GM06990 (cell line): ENCODE measurements around the gene ZNF580.
A peak's percentile ranks its signal among the peaks of the same experiment; 100 is the strongest.

ENCODE experiments used
- DNase-seq: peaks from one replicate; pipeline ENCODE4 v3.0.0-alpha.2; 2011; ENCODE audit not compliant: insufficient read length; ENCODE audit errors: extremely low read depth
- H3K27me3 ChIP-seq: replicated peaks from 2 replicates; pipeline ENCODE4 v1.6.0; 2011; ENCODE audit warnings: low read length; ENCODE audit not compliant: control insufficient read depth, insufficient read depth
- H3K36me3 ChIP-seq: 2 replicates; pipeline ENCODE4 v1.5.1; 2011; ENCODE audit warnings: low read length; ENCODE audit not compliant: control insufficient read depth, insufficient read depth
- H3K4me3 ChIP-seq: replicated peaks from 2 replicates; pipeline ENCODE4 v1.5.1; 2011; ENCODE audit warnings: low read depth, mild to moderate bottlenecking, control low read depth, low read length
- CTCF ChIP-seq: IDR thresholded peaks from 2 replicates; pipeline ENCODE4 v1.5.1; 2011; ENCODE audit warnings: low read length, control low read depth, mild to moderate bottlenecking, inconsistent platforms; ENCODE audit not compliant: insufficient read depth, poor library complexity, severe bottlenecking

Gene ZNF580

GRCh38 chr19:55683449-55684261 lies 42.9 kb downstream of the ZNF580 start:
- Histone ChIP-seq H3K27me3 (no peaks in the 10 kb centered on the region), H3K4me3 (no peak overlapping the region), H3K36me3 (peaks cover 53% of the 10 kb centered on the region)
- DNase-seq: no peak
- TF ChIP-seq CTCF: no peak

GRCh38 chr19:55684946-55685681 lies 44.3 kb downstream of the ZNF580 start:
- H3K36me3 ChIP-seq: peaks cover 52% of the 10 kb centered on the region
- TF ChIP-seq CTCF: no peak

GRCh38 chr19:55685776-55686175 lies 45.0 kb downstream of the ZNF580 start:
- TF ChIP-seq CTCF: no peak
- Histone ChIP-seq H3K27me3 (no peaks in the 10 kb centered on the region), H3K4me3 (no peak overlapping the region), H3K36me3 (peaks cover 54% of the 10 kb centered on the region)
- no peak for DNase-seq

More at GRCh38 chr19:55684946-55685681, 44.3 kb downstream of the ZNF580 start:
- no peaks in the 10 kb centered on the region for H3K27me3 ChIP-seq
- no peak overlapping the region for H3K4me3 ChIP-seq
- peak; percentile 11 for DNase-seq

GRCh38 chr19:55686311-55687050 lies 45.7 kb downstream of the ZNF580 start:
- TF ChIP-seq CTCF: no peak
- peaks cover 56% of the 10 kb centered on the region for H3K36me3 ChIP-seq

GRCh38 chr19:55687281-55688201 lies 46.7 kb downstream of the ZNF580 start:
- Histone ChIP-seq H3K27me3 (no peaks in the 10 kb centered on the region), H3K36me3 (peaks cover 60% of the 10 kb centered on the region), H3K4me3 (no peak overlapping the region)
- no peak for TF ChIP-seq CTCF
- DNase-seq: no peak

More at GRCh38 chr19:55686311-55687050, 45.7 kb downstream of the ZNF580 start:
- no peak for DNase-seq
- H3K27me3 ChIP-seq: no peaks in the 10 kb centered on the region
- no peak overlapping the region for H3K4me3 ChIP-seq
